ENCODE measurements around the gene TOR1AIP1.
"Not testable (repeated sequence)": the region's sequence is repeated elsewhere in the genome, so short reads cannot be mapped to it uniquely, and the experiment has no call there.

GRCh38 chr1:179836686-179837445, 45.2 kb upstream of the TOR1AIP1 start:
- not testable (repeated sequence) for TF ChIP-seq EZH2 (IDR thresholded peaks at IDR 0.05; ENCODE audit: insufficient read depth, poor library complexity, severe bottlenecking); EZH2phosphoT487 (IDR thresholded peaks at IDR 0.05; ENCODE audit: insufficient read depth, low read depth)
